DOHH2 (cell line): ENCODE measurements around the gene LYRM4.

Experiments used
- EZH2phosphoT487 ChIP-seq: fragments of 200-600 bp; sonication (generic); IDR thresholded peaks from 2 replicates; pipeline ENCODE4 v1.6.1; 2017; ENCODE audit warnings: borderline replicate concordance, mild to moderate bottlenecking, antibody characterized with exemption, low read length, moderate library complexity, mixed read lengths
- TF ChIP-seq, protein P1 (sequence below): fragments of 200-600 bp; sonication (generic); IDR thresholded peaks from one replicate; pipeline ENCODE4 v1.5.1; 2014; ENCODE audit warnings: antibody characterized with exemption, mild to moderate bottlenecking, low read depth, low read length; ENCODE audit not compliant: poor library complexity, severe bottlenecking

DNA sequence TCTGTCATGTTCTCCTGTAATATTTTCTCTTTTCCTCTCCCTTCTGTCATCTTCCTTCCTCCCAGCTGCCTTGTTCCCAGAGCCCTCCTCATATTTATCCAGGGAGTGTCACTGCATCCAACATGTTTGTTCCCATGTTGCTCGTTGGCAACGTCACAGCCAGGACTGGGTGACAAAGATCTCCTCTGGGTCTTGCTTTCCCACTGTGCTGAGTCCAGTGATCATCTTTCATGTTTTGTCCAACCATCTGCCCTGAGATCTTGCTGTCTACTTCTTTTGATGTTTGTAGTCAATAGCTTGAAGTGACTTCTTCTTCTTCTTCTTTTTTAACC lies 27.2 kb upstream of the LYRM4 start:
- TF ChIP-seq EZH2phosphoT487: no peak
- TF ChIP-seq, protein P1, sequence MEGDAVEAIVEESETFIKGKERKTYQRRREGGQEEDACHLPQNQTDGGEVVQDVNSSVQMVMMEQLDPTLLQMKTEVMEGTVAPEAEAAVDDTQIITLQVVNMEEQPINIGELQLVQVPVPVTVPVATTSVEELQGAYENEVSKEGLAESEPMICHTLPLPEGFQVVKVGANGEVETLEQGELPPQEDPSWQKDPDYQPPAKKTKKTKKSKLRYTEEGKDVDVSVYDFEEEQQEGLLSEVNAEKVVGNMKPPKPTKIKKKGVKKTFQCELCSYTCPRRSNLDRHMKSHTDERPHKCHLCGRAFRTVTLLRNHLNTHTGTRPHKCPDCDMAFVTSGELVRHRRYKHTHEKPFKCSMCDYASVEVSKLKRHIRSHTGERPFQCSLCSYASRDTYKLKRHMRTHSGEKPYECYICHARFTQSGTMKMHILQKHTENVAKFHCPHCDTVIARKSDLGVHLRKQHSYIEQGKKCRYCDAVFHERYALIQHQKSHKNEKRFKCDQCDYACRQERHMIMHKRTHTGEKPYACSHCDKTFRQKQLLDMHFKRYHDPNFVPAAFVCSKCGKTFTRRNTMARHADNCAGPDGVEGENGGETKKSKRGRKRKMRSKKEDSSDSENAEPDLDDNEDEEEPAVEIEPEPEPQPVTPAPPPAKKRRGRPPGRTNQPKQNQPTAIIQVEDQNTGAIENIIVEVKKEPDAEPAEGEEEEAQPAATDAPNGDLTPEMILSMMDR: no peak
